HCT116 (cell line): ENCODE data around the gene DHRS12.

Source experiments
- EGR1 ChIP-seq: IDR thresholded peaks from 2 replicates; pipeline ENCODE4 v1.6.1; 2012; ENCODE audit warnings: low read depth
- EZH2 ChIP-seq: fragments of 200-600 bp; sonication (generic); IDR thresholded peaks from 2 replicates; pipeline ENCODE4 v1.6.1; 2017; ENCODE audit warnings: antibody characterized with exemption, mixed run types
- POLR2AphosphoS5 ChIP-seq: IDR thresholded peaks from 2 replicates; pipeline ENCODE4 v1.6.1; 2011; ENCODE audit warnings: mild to moderate bottlenecking, low read depth, low read length, moderate library complexity
- RAD21 ChIP-seq: IDR thresholded peaks from 2 replicates; pipeline ENCODE4 v1.6.1; 2012; ENCODE audit warnings: low read depth, mild to moderate bottlenecking
- YY1 ChIP-seq: IDR thresholded peaks from 2 replicates; pipeline ENCODE4 v1.6.1; 2011; ENCODE audit warnings: low read length, low read depth, moderate library complexity, mild to moderate bottlenecking; ENCODE audit not compliant: insufficient replicate concordance; ENCODE audit errors: extremely low read depth
- ZFX ChIP-seq: fragments of 450-650 bp; IDR thresholded peaks from 2 replicates; pipeline ENCODE4 v1.6.1; 2017
- ZNF274 ChIP-seq: fragments of 200-500 bp; sonication (Bioruptor generic); IDR thresholded peaks from 2 replicates; pipeline ENCODE4 v1.6.1; 2014; ENCODE audit warnings: mild to moderate bottlenecking, low read depth, low read length, inconsistent platforms
- TF ChIP-seq, protein P1 (sequence below), 3 experiments: fragments of 200-600 bp in 1 of 3; sonication (generic) in 1 of 3; IDR thresholded peaks in 2 of 3; conservative IDR thresholded peaks in 1 of 3; 2 replicates each; pipeline ENCODE4 v1.5.1; 2012 to 2017; ENCODE audit warnings: low read depth in 2 of 3, low read length in 2 of 3, antibody characterized with exemption in 1 of 3, borderline replicate concordance in 1 of 3, control low read depth in 1 of 3, mild to moderate bottlenecking in 1 of 3, mixed read lengths in 1 of 3, mixed run types in 1 of 3, moderate library complexity in 1 of 3; ENCODE audit not compliant: insufficient read depth in 1 of 3
- TF ChIP-seq, protein P2 (sequence below): IDR thresholded peaks from 2 replicates; pipeline ENCODE4 v1.6.1; 2012

GRCh38 chr13:51785712-51786424, 18.1 kb downstream of the DHRS12 start:
- TF ChIP-seq, protein P1, sequence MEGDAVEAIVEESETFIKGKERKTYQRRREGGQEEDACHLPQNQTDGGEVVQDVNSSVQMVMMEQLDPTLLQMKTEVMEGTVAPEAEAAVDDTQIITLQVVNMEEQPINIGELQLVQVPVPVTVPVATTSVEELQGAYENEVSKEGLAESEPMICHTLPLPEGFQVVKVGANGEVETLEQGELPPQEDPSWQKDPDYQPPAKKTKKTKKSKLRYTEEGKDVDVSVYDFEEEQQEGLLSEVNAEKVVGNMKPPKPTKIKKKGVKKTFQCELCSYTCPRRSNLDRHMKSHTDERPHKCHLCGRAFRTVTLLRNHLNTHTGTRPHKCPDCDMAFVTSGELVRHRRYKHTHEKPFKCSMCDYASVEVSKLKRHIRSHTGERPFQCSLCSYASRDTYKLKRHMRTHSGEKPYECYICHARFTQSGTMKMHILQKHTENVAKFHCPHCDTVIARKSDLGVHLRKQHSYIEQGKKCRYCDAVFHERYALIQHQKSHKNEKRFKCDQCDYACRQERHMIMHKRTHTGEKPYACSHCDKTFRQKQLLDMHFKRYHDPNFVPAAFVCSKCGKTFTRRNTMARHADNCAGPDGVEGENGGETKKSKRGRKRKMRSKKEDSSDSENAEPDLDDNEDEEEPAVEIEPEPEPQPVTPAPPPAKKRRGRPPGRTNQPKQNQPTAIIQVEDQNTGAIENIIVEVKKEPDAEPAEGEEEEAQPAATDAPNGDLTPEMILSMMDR (IDR thresholded peaks at IDR 0.05 in 2 of 3, conservative IDR thresholded peaks at IDR 0.05 in 1 of 3; ENCODE audit: borderline replicate concordance in 1 of 3, insufficient read depth in 1 of 3, low read depth in 2 of 3, low read length in 2 of 3): no peak
- TF ChIP-seq RAD21 (no peak), ZFX (no peak), YY1 (no peak), POLR2AphosphoS5 (no peak), ZNF274 (no peak), EZH2 (no peak), EGR1 (no peak)
- TF ChIP-seq, protein P2, sequence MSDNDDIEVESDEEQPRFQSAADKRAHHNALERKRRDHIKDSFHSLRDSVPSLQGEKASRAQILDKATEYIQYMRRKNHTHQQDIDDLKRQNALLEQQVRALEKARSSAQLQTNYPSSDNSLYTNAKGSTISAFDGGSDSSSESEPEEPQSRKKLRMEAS: no peak
